ENCODE results near the gene TMEM147.

Gene TMEM147

GRCh38 chr19:35545001-35545854, at the start of gene TMEM147:
TSS of gene TMEM147 (plus strand) at chr19:35545626. CDS start at chr19:35545740, 114 bp downstream.
- DNase-seq, result peak; percentile 83

DNA sequence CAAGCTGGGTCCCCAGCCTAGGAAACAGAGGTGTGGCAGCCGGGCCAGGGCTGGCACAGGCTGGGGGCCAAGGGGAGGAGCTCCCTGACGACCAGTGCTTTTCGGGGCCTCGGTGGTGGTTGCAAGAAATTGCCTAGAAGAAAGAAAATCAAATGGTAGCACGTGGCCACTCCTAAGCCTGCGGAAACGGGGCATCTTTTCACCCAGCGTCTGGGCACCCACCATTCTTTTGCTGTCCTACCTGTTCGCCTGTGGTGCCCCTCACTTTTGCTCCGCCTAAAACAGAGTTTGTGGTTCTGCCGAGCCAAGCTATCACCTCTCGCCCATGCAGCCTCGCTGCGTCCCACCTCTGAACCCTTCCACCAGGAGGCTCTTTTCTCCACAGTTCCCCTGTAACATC, 48.0 kb upstream of the TMEM147 start:
- DNase-seq, result no peak

- DNase-seq, result no peak
Measured at GRCh38 chr19:35498220-35498619, 47.2 kb upstream of the TMEM147 start.

DNA sequence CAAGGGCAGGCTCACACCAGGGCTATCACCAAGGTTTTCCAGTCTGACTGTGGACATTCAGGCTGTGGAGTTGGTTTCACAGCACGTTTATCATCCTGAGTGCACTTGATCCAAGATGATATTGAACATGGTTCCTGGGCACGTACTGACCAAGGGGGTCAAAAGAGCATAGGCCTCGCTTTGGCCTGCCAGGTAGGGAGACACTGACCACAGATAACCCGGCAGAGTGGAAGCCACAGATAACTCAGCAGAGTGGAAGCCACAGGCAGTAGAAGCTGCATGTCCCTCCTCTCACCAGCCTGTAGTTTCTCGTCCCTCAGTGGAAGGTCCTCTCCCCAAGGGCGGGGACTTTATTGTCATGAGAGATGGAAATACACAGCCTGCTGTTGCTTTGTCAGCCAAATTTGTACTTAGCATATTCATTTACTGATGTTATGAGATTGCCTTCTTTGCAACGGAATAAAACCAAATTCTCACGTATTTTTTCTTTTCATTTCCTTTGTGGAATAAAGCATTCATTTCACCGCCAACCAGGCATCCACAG, 46.4 kb upstream of the TMEM147 start:
- no peak for DNase-seq

DNA sequence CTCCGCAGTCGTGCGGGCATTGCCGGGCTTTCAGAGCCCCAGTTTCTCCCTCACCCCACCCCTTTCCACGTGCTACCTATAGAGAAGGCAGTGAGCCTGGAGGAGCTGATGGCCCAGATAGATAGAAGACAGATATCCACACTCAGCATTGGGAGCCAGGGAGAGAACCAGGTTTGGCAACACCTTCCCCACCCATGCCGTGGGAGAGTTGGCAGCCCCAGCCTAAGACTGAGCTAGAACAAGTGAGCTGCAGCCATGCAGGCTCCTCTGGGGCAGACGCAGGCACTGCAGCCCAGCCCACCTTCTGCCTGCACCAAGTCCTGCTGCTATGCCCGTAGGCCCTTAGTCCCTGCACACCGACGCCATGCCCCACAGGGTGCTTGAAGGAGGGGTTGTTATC, 44.8 kb upstream of the TMEM147 start:
- no peak for DNase-seq

GRCh38 chr19:35501684-35502083, 43.7 kb upstream of the TMEM147 start:
- DNase-seq, result no peak

DNA sequence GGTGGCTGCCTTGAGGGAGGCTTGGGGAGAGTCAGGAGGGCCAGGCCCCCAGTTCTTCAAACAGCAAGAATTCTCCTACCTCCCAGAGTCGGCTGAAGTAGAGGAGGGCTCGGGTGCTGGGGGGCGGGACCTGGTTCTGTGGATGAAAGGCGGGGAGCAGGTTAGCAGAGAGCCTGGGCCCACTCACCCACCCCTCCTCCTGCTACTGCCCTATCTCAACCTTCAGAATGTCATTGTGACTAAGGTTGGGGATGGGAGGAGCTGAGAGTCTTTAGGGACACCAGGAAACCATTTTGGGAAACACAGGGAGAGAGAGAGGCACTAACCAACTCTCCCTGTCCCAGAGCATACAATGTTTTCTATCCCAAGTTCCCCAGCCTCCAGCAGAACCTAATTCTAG, 42.7 kb upstream of the TMEM147 start:
- no peak for DNase-seq

GRCh38 chr19:35506011-35506410, 39.4 kb upstream of the TMEM147 start:
- DNase-seq, result no peak

DNA sequence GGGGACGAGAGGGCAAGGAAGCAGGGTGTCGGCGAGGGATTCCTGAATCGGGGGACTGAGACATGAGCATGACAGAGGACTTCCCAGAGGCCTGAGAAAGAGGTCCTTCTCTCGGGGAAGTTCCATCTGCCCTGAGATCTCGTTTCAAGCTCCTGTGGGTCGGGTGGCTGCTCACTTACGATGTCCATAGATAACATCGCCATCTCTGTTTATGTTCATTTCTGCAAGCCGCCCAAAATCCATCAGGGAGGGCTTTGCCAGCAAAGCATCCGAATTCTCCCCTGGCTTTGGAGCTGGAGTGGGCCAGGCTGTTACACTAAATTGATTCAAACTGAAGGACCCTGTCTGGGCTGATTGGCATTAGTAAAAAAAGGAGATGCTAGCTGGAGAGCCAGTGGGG, 37.9 kb upstream of the TMEM147 start:
- no peak for DNase-seq

DNA sequence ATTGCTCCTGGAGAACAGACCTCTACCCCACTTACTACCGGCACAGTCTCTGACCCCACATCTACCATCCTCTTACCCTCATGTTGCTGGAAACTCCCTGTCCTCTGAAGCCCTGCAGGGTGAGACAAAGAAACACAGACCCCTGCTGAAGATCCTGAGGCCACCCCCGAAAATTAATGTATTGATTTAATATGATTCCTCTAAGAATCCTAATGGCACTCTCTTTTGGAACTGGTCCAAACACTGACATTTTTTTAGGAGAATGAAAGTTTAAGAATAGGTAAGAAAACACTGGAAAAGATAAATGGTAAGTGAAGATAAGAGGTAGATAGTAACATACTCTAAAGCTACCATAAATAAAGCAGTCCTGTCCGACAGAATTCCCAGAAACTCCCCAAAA, 37.3 kb upstream of the TMEM147 start:
- DNase-seq, result no peak

DNA sequence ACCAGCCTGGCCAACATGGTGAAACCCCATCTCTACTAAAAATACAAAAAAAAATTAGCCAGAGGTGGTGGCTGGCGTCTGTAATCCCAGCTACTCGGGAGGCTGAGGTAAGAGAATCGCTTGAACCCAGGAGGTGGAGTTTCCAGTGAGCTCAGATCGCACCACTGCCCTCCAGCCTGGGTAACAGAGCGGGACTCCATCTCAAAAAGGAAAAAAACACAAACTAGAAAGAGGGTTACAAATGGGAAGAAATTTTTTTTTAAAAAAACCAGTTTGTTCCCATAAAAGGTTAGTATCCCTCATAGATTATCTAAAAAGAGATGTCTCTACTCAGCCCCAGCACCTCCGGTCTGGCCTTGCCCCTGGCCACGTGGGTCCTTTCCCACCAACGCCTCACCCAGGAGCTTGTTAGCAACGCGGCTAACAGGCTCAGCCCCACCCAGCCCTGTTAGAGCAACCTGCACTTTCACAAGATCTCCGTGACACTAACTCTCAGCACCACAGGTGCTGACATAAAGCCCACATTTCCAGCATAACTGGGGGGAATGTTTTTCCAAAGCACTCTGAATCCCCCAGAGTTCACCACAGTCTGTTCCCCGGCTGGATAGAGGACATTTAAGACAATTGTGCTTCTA, 36.3 kb upstream of the TMEM147 start:
- peak; percentile 72 for DNase-seq

DNA sequence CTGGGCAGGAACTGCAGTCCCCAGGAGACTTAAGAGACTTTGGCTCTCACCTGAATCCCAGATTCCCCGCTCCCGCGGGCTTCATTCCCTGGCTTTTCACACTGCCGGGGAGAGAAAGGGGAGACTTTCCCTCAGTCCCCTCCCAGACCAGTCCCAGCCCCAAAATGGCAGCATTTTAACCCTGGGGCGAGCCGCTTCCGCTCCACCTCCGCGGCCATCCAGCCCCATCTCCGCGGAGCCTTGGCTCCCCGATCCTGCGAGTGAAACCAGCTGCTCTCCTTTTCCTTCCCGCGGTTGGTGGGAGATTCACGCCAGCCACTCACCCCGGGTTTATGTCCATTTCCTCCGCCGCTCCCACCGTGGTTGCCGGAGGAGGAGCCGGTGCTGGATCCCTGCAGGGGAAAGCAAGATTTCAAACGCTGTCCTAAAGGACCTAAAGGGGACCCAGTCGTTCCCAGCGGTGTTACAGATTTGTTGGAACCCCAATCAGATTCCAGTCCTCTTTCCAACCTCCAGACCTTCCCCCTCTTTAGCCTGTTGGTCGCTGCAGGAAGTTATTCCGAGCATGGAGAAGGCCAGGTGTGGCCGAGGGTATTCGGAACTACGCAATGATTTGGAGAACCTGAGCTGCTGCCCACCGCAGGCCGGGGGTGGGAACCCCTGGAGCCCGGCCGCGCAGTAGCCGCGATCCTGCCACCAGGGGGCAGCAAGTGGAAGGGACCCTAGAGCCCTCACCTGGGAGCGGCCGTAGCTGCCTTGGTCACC, 35.4 kb upstream of the TMEM147 start:
- peak; percentile 83 for DNase-seq

DNA sequence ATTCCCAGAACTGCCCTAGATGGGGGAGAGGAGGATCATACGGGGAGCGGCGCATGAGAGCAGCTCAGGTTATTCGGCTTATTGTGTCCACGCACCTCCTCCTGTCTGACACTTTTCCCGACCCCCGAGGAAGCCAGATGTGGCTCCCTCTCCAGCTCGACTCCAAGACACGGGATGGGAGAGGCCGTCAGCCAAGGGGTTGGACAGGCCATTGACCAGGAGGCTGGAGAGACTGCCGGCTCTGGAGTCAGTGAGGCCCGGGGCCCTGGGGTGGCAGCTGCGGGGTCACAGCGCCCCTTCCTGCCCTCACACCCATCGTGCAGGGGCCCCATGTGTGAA, 34.8 kb upstream of the TMEM147 start:
- no peak for DNase-seq

DNA sequence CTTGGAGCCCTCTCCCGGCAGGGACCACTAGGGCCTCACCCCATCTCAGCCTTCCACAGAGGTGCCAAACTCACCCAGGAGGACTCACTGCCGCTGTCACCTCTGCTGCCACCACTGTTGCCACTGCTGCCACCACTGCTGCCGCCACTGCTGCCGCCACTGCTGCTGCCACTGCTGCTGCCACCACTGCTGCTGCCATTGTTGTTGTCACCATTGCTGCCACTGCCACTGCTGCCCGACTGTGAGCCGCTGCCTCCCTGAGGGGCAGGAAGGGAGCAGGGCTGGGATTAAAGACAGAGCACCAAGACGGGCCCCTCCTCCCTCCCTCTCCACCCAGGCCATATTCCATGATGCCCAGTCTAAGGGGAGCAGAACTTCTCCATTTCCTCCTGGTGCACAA, 34.1 kb upstream of the TMEM147 start:
- DNase-seq, result no peak

GRCh38 chr19:35512831-35513627, 32.4 kb upstream of the TMEM147 start:
- DNase-seq, result no peak

GRCh38 chr19:35513628-35514281, 31.7 kb upstream of the TMEM147 start, which contains the start of gene DMKN:
TSS of gene DMKN (minus strand) at chr19:35513649. CDS start at chr19:35513475, 174 bp downstream.
- no peak for DNase-seq

DNA sequence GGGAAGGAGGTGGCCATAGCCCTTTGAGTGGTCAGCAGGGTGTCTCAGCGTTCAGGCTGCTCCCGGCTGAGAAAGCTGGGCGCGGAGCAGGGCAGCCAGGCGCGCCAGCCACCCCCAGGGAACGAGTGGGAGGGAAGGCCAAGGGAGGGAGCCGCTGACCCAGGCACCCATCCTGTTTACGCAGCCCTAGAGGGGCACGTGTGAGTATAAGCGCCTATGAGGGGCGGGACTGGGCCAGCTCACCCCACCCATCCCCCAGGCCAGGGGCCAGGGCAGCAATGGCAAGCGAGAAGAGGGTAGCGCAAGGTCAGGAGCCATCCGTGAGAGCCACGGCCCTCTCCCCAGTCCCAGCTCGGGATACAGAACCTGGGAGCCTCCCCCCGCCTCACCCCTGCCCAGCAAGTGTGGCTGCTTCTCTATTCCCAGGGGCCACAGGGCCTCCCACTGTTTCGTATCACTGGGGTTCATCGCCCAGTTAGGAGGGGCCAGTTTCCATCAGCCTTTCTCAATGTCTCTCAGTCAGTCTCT, 31.1 kb upstream of the TMEM147 start:
- DNase-seq, result no peak

- DNase-seq, result no peak
Measured at GRCh38 chr19:35516310-35516709, 29.1 kb upstream of the TMEM147 start.

- no peak for DNase-seq
Measured at GRCh38 chr19:35517342-35517741, 28.1 kb upstream of the TMEM147 start.

GRCh38 chr19:35518313-35518712, 27.1 kb upstream of the TMEM147 start:
- no peak for DNase-seq

DNA sequence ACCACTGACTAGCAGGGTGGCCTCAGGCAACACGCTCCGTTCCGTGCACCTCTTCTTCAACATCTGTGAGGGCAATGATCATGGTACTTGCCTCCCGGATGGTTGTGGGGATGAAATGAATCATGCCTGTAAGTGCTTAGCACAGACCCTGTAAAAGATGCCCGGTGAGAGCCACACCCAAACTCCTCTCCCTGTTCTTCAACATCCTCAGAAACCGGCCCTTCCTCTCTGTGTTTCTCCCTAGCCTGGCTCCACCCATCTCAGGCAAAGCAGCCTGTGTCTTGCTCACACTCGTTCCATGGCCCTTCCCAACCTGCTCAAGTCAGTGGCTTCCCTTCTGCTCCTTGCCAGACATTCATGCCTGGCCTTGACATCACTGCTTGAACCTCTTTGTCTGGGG, 26.1 kb upstream of the TMEM147 start:
- no peak for DNase-seq

Measured in NCI-H748 treated with DMSO at 0.1 percent for 48 hours (cell line).